Non-pigmented ciliary epithelial cell (primary cell): ENCODE results near the gene SMARCA2.

Source experiments
- DNase-seq: peaks from one replicate; pipeline ENCODE4 v3.0.0-alpha.2; 2010; ENCODE audit warnings: low read depth

SMARCA2 gene

DNA sequence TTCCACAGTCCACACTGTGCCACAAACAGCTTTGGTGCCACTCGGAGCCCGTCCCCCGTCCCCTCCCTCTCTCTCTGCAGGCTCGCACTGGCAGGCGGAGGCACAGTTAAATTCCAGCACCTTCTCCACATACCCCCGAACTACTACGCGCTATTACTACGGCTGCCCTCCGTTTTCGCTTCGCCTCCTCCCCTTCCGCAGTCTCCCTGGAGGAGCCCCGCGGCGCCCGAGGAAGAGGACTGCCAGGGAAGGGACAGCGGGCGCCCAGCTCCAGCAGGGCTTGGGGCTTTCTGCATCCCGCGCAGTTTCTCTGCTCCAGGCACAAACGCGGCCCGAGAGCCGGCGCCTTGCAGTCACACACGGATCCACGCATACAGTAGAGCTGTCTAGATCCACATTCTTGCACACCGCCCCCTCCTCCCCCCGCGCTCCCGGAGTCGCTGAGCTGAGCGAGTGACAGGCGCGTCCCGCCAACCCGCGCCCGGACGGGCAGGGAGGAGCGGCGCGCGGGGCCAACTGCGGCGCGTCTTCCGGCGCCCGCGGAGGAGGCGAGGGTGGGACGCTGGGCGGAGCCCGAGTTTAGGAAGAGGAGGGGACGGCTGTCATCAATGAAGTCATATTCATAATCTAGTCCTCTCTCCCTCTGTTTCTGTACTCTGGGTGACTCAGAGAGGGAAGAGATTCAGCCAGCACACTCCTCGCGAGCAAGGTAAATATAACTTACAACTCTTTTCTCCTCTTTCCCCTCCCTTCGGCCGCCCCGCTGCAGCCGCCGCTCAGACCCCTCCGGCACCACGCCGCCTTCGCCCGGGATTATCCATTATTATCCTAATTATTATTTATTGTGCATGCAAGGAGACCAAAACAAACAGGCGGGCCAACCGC lies at the start of gene SMARCA2:
TSS of gene SMARCA2 (plus strand) at position 652 of the 885 bp plus-strand sequence. CDS start 13,676 bp downstream, outside the sequence.
- DNase-seq: peak; percentile 90

DNA sequence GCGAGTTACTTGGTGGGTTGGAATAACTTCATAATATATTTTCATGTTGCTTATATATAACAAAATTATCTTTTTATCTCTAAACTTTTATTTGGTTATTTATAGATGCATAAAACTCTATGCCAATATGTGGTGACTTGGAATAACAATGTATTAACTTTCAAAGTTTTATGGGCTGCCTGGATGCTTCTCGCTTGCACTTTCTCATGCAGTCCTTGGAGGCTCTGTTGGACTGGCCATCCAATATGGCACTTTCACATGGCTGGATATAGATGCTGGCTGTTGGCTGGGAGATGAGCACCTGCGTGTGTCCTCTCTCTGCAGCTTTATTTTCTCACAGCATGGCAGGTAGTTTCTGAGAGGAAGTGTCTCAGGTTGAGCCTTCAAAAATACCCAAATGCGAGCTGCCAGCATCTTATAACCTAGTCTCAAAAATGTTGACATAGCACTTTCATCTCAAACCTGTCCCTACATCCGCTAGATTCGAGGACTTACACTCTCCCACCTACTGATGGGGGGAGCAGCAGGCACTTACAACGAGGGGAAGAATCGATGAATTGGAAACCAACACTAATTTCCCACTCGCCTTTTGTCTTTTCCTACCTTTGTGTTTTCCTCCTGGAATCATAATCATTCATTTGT lies 48.3 kb upstream of the SMARCA2 start:
- no peak for DNase-seq

DNA sequence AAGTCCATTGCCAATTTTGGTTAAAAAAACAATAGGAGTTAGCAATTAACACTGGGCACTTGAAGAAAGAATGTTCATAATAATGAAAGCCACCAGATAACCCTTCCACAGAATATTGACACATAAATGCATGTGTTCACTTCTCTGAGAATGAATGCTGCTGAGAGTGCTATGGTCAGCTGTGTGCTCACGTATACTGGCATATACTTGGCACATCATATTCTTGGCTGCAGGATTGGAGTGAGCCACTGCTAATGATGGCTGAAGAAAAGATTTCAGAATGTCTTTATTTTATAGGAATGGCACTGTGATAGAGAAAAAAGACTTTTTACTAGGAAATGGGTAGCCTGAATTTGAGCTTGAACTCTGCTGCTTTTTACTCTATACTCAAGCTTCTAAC lies 46.0 kb upstream of the SMARCA2 start:
- DNase-seq: no peak

DNA sequence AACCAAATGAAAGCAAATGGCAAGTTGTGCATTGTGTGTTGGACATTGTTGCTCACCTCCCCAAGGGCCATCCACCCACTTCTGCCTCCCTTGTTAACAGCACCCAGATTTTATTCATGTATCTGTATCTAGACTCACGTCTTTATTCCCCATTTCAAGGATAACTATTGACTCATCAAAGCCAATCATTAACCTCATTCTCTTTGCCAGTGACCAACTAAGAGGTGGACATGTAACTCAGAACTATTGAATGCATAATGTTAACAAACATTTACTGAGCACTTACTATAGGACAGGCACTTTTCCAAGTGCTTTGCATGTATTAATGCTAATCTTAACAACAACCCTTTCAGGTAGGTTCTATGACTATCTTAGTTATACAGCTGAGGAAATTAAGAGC lies 45.2 kb upstream of the SMARCA2 start:
- DNase-seq: no peak

DNA sequence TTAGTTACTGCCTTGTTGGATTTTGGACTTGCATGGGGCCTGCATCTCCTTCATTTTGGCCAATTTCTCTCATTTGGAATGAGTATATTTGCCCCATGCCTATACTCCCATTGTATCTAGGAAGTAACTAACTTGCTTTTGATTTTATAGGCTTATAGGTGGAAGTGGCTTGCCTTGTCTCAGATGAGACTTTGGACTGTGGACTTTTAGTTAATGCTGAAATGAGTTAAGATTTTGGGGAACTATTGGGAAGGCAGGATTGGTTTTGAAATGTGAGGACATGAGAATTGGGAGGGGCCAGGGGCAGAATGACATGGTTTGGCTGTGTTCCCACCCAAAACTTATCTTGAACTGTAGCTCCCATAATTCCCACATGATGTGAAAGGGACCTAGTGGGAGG lies 42.5 kb upstream of the SMARCA2 start:
- no peak for DNase-seq

DNA sequence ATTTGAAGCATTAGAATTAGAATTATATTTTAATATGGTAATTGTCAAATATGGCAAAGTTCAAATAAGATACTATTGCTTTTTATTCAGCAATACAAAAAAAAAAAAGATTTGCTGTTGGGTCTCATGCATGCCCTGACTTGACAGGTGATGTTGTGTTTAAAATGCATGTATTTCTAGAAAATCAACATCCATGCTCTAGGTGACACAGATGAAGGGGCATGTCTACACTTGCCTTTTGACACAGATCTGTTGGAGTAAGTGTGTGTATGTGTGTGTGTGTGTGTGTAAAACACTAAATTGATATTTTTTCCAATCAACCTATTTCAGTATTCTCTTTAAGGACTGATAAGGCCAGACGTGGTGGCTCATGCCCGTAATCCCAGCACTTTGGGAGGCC lies 38.1 kb upstream of the SMARCA2 start:
- DNase-seq: no peak

DNA sequence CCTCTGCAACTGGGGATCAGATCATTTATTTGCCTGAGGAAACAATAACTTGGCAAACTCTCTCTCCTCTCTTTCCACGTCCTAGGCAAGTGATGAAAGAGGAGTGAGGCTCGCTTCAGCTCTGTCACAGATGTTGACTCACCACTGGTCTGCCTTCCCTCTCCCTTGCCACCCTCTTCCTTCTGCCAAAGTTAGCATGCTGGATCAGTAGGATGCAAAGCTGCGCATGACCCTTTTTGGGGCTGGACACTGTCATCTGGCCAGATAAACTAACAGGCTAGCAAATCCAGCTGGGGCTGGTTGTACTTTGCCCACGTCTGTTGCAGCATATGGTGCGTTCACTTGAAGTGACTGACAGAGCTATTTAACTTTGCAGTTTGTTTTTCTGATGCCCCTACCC lies 36.2 kb upstream of the SMARCA2 start:
- DNase-seq: peak; percentile 4

DNA sequence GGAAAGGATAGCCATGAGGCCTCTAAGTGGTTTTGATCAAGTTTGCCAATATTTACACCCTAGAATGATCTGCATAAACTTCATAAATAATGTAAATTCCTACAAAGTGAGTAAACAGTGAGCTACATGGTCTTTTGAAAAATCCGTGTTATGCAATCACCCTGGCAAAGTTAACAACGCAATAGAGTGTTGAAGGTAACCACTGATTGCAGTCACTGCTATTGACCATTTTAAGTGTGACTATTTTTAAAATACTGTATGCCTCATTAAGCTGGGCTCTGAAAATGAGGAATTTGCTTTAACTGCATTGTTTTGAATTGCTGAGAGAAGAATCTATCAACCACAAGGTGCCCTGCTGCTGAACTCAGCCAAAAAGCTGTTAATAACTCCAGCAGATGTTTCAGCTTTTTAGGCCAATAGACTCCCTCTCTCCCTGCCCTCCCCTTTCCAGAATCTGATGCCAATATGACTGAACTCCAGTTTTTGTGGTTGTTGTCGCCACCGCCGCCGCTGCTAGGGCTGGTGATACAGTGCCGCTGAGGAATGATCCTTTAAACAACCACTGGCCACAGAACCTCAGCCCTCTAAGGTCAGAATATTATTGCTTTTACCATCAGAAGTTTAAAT lies 35.3 kb upstream of the SMARCA2 start:
- peak; percentile 28 for DNase-seq

DNA sequence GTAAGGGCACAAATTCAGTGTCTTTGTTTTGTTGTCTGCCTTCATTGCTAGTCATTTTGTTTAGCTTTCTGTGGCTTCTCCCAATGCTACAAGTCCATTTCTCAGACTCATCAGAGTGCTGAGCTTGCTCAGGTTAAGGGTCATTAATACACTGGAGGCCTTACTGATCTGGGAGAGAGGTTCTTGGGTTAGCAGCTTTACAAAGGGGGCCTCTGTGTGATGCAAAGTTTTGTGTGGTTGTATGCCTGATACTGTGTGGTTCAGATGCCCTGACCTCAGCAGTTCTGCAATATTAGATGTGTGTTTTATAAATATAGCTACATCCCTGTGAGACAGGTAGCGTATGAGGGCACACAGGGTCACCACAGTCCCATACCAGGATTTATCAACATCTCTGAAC lies 34.8 kb upstream of the SMARCA2 start:
- DNase-seq: no peak

DNA sequence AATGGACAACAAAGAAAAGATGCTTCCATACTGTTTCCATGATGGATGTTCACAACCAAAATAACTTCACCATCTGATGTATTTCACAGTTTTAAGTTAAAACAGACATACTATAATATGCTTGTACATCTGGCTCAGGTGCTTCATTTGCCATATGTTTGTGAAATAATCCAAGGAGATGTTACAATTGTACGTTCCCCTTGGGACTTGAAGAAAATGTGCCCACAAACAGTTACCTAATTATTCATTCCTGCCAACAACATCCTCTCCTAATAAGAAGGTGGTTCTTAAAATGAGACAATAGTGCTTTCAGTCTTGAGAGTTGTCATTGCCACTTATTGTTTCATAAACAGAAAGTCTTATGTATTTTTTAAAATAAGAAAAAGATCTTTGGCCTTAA lies 33.1 kb upstream of the SMARCA2 start:
- DNase-seq: no peak

DNA sequence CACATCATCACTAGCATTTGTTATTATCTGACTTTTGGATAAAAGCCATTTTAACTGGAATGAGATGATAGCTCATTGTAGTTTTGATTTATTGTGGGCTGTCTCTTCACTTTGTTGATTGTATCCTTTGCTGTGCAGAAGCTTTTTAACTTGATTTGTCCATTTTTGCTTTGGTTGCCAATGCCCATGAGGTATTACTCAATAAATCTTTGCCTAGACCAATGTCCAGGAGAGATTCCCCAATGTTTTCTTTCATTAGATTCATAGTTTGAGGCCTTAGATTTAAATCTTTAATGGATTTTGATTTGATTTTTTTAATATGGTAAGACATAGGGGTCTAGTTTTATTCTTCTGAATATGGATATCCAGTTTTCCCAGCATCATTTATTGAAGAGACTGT lies 28.8 kb upstream of the SMARCA2 start:
- DNase-seq: no peak

DNA sequence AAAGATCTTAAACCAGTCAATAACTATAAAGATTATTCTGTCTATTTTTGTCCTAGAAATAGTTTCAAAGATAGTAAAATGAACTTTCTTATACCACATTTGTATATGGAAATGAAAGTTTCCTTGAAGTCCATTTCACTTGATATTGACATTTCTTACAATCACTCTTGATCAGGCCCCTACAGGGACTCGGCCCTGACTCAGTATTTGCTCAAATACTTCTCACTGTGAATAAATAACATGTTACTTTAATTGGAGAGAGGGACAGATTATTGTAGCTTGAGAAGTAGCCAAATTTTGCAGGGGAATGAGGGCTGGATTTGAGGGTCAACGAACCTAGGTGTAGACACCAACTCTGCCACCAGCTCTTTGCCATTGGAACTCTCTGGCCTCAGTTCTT lies 25.6 kb upstream of the SMARCA2 start:
- no peak for DNase-seq

DNA sequence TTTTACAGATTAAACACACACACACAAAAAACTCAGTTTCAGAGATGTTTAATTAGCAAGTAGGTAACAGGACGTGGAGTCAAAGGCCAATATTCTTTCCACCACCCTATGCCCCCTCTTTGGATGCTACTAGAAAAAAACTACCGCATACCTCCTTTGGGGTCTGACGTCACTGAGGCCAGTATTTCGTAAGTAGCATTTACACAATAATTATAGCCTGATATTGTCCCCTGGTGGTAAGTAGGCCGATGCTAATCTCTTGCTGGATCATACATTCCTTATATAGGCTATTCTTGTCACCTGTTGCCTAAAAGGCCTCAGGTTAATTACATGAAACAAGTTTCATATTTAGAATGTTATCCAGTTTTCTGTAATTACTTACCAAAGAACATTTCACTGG lies 21.0 kb upstream of the SMARCA2 start:
- DNase-seq: no peak

DNA sequence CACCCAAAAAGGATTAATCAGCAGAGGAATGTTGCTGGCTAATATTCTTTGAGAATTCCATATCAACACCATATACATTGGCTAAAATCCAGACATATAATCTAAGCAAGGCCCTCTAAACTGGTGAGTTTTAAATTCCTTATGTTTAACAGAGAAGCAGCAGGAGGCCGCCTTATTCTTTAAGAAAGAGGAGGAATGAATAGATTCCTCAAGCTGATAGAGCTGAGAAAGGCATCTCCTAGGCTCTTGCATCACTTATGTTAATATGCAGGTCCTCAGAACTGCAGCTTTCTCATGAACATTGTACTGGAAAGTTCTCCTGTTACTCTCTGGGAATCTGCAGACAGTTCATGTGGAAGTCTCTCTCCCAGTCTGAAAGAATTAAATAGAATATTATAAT lies 20.1 kb upstream of the SMARCA2 start:
- no peak for DNase-seq

DNA sequence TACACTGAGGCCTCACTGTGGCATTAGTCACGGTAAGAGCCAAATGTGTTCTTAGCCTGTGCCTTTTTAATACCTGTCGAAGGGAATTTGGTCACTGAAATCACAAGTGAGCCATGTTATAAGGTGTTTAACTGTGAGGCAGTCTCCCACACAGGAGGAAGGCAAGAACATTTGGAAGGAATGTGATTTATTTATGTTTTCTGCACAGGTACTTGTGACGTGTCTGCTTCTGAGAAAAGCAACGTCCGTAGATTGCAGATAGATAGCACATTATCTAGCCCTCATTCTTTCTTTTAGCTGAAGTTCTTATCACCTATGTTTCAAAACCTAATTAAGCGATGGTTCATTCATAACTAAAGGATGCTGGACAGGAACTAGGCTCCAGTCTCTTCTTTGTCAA lies 19.0 kb upstream of the SMARCA2 start:
- no peak for DNase-seq

DNA sequence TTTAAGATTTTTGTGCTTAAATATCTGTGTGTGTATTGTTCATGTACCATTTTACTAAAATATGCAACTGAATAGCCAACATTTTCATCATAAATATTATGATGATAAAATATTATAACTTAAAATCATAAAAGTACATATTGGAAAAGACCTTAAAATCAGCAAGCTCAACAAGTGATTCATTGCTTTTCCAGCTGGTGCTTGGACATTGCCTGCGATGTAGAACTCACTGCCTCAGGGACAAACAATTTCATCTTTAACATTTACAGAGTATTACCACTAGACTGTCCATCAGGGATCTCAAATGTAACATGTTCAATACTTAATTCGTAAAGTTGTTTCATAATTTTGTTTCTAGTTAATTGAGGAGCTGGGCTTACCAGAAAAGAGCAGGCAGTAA lies 17.5 kb upstream of the SMARCA2 start:
- no peak for DNase-seq

DNA sequence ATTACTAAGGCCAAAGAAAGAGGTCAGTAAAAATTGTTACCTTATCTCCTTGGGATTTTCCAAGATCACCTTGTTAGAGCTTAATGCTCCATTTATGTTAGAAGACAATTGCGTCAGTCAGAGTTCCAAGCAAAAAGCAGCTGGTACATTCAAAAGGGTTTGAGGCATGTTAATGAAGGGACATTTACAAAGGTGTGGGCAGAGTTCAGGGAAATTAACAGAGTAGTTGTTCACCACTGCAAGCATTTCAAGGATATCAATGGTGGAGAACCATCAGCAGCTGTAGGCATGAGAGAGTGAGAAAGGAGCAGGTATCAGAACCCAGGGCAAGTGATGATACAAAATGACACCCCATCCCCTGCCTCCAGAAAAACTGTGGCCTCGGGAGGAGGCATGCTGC lies 17.0 kb upstream of the SMARCA2 start:
- no peak for DNase-seq

DNA sequence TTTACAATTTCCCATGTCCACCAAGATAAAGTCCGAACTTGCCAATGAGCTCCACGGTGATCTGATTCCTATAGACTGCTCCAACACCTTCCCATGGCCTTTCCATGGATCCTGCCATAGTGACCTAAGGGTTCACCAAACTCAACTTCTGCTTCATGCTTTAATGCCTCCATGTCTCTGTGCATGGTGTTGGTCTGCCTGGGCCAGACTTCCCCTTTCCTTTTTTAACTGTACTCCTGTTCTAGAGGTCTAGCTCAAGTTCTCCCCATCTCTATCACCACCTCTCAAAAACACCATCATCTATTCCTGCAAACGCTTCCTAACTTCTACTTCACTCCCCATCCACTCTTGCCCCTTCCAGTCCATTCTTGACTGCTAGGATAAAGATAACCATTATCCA lies 14.8 kb upstream of the SMARCA2 start:
- no peak for DNase-seq

DNA sequence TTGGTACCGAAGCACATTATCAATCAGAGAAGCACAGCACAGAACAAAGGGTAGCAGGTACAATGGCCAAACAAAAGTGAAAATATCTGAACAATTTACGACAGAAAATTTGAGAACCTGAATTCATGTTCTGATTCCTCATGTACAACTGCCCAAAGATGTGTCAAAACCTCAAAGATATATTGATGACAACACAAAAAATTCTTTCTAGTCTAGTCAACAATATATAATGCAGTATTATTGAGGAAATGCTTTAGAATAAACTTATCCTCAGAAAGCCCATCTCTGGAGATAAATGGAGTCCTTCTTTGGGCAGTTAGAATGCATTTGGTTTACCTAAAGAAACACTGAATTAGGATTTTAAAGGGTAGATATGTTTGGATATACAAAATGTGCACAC lies 6.8 kb upstream of the SMARCA2 start:
- no peak for DNase-seq

DNA sequence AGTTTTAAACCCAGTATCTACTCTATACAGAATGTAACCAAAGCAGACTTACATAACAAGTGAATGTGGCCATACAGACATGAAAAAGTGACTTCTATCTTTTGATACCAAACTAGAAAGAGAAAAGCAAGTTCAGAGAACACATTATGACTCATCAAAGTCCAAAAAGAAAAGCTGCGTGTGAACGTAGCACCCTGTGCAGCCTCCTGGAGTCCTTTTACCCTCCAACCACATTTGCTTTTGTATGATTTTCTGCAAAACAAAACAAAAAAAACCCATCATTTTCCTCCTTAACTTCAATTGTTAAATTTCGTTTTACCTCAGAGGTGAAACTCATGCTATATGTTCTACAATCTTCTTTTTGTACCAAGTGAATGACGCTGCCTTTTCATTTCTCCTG lies 2.8 kb upstream of the SMARCA2 start:
- no peak for DNase-seq

DNA sequence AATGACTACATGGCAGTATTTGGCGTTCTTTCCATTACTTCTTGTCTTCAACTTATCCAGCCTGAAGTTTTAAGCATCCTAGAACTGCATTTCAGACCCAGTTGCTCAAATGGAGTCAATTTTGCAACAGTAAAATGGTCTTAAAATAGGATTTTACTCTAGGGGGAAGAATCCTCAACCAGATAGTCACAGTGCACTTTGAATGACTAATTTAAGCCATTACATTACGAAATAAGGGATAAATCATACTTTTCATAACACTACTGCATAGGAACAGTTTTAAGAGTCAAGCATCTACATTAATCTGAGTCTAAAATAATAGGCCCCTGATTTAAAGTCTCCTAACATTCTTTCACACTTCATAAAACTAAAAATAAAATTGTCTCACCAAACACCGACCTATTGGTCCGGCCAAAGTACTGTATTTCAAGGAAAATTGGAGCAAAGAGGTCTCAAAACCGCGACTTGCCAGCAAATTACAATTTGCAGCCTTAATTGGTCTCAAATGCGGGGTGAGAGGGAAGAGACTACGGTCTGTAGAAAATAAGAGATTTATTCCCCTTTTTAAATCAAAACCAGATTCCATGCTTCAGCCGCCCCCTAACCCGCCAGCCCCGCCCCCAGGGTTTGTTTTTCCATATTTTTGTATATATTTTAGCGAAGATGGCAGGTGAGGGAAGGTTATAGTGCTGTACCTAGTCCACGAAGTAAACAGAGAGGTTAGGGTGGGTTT lies 1.2 kb upstream of the SMARCA2 start:
- no peak for DNase-seq

DNA sequence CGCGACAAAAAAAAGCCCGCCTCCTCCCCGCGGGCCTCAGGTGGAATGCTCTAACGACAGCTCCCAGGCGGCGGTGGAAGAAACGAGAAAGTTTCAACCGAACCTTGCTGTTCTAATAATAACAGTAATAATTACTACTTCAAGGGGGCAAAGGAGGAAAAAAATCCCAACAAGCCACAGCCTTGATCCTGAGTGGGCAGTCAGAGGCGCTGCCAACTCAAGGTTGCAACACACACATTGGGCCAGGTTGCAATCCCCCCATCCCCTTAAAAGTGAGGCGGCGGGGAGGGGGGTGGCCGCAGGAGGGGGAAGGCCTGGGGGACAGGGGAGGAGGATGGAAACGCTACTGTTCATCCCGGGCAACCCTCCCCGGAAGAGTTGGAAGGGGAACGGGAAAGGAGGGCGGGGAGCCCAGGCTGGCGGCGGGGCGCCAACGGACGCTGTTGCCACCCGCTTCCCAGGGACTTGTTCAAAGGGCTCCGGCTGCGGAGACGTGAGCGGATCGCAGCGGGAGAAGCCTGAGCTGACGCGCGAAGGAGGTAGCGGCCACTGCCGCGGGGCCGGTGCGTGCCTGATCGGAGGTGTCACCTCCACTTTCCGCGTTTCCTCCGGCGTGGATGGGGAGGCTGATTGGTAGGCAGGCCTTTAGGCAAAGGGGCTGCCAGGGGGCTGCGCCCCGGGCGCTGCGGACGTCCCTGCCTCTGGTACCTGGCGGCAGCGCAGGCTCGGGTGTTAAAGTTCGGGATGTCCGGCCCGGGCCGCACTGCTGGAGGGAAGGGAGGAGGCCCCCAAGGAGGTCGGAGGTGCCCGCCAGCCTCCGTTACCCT lies 647 bp downstream of the SMARCA2 start:
- no peak for DNase-seq
